HL-60 (cell line): Measurements from ENCODE around the gene PHACTR3.
"Not testable (repeated sequence)": the region's sequence is repeated elsewhere in the genome, so short reads cannot be mapped to it uniquely, and the experiment has no call there.

Experiments used
- DNase-seq, 2 experiments: peaks; one replicate each; pipeline ENCODE4 v3.0.0-alpha.2; 2010 to 2020; ENCODE audit warnings: low read depth in 1 of 2, low spot score in 1 of 2
- H3K27ac ChIP-seq: fragments of 250-450 bp; sonication (Bioruptor Pico); replicated peaks from 2 replicates; pipeline ENCODE4 v1.5.1; 2020; ENCODE audit warnings: mild to moderate bottlenecking, moderate library complexity
- H3K27me3 ChIP-seq: fragments of 250-450 bp; sonication (Bioruptor Pico); 2 replicates; pipeline ENCODE4 v1.5.1; 2021; ENCODE audit warnings: mild to moderate bottlenecking, moderate library complexity; ENCODE audit not compliant: insufficient read depth, poor library complexity, severe bottlenecking
- H3K4me3 ChIP-seq: replicated peaks from 2 replicates; pipeline ENCODE4 v1.5.1; 2011; ENCODE audit warnings: mild to moderate bottlenecking, control low read depth, low read length; ENCODE audit not compliant: insufficient read depth
- GABPA ChIP-seq: IDR thresholded peaks from 2 replicates; pipeline ENCODE4 v1.6.1; 2012; ENCODE audit warnings: low read depth
- POLR2AphosphoS5 ChIP-seq: IDR thresholded peaks from 2 replicates; pipeline ENCODE4 v1.6.1; 2012; ENCODE audit warnings: low read depth
- SPI1 ChIP-seq: IDR thresholded peaks from 2 replicates; pipeline ENCODE4 v1.6.1; 2012; ENCODE audit warnings: low read depth, mild to moderate bottlenecking, borderline replicate concordance
- long read RNA-seq: library from polyadenylated mRNA; unstranded; transcript quantifications from one replicate; pipeline ENCODE4 v2.0.0, GENCODE V29; 2020
- TF ChIP-seq, protein P1 (sequence below): IDR thresholded peaks from 2 replicates; pipeline ENCODE4 v1.6.1; 2012; ENCODE audit warnings: low read depth; ENCODE audit not compliant: insufficient replicate concordance
- TF ChIP-seq, protein P2 (sequence below): IDR thresholded peaks from one replicate; pipeline ENCODE4 v1.5.1; 2011; ENCODE audit warnings: low read length, control low read depth, inconsistent platforms; ENCODE audit not compliant: insufficient read depth

PHACTR3 gene
- long read RNA-seq, partial matches to known transcripts, result 1 of 30 reads
- long read RNA-seq, other reads (novel, unspliced or antisense), result 28 of 30 reads

DNA sequence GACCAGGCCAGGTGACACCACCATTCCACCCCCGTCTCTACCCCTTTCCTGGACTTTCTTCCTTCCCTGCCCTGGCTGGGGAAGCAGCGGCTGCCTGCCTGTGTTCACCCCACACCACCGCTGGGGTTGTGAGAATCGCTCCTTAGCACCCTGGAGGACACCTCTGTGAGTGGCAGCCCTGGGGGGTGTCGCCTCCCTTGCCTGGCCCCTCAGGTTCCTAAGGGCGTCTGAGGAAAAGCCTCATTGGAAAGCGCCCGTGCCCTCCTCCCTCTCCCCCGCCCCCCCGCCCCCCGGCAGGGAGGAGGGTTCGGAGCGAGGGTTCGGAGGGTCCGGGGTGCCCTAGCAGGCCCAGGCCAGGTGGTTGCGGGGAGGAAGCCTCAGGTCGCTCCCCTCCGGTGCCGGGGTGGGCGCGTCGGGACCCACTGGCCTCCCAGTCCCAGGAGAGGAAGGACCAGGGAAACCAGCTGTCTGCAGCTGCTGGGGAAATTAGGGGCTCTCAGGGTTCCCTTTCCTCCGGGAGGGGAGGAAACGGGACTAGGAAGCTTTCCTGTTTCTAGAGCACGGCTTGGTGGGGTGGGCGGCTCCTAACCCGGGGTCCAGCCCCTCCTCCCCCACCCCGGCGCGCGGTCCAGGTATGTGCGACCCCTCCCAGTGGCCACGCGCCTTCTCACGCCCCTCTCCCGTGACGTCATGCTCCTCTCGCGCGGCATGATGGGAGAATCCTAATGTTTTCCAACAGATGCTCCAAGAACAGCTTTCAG is at the start of gene PHACTR3:
Gene PHACTR3, plus strand, starts transcription at position 760 of the 761 bp plus-strand sequence. CDS start 475 bp downstream, outside the sequence.
- H3K27me3 ChIP-seq, result peaks cover 41% of the 10 kb centered on the region
- no peak within 1 kb of the TSS for H3K27ac ChIP-seq
- TF ChIP-seq POLR2AphosphoS5 (no peak), GABPA (no peak), SPI1 (no peak)
- TF ChIP-seq, protein P1, sequence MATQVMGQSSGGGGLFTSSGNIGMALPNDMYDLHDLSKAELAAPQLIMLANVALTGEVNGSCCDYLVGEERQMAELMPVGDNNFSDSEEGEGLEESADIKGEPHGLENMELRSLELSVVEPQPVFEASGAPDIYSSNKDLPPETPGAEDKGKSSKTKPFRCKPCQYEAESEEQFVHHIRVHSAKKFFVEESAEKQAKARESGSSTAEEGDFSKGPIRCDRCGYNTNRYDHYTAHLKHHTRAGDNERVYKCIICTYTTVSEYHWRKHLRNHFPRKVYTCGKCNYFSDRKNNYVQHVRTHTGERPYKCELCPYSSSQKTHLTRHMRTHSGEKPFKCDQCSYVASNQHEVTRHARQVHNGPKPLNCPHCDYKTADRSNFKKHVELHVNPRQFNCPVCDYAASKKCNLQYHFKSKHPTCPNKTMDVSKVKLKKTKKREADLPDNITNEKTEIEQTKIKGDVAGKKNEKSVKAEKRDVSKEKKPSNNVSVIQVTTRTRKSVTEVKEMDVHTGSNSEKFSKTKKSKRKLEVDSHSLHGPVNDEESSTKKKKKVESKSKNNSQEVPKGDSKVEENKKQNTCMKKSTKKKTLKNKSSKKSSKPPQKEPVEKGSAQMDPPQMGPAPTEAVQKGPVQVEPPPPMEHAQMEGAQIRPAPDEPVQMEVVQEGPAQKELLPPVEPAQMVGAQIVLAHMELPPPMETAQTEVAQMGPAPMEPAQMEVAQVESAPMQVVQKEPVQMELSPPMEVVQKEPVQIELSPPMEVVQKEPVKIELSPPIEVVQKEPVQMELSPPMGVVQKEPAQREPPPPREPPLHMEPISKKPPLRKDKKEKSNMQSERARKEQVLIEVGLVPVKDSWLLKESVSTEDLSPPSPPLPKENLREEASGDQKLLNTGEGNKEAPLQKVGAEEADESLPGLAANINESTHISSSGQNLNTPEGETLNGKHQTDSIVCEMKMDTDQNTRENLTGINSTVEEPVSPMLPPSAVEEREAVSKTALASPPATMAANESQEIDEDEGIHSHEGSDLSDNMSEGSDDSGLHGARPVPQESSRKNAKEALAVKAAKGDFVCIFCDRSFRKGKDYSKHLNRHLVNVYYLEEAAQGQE, result no peak
- TF ChIP-seq, protein P2, sequence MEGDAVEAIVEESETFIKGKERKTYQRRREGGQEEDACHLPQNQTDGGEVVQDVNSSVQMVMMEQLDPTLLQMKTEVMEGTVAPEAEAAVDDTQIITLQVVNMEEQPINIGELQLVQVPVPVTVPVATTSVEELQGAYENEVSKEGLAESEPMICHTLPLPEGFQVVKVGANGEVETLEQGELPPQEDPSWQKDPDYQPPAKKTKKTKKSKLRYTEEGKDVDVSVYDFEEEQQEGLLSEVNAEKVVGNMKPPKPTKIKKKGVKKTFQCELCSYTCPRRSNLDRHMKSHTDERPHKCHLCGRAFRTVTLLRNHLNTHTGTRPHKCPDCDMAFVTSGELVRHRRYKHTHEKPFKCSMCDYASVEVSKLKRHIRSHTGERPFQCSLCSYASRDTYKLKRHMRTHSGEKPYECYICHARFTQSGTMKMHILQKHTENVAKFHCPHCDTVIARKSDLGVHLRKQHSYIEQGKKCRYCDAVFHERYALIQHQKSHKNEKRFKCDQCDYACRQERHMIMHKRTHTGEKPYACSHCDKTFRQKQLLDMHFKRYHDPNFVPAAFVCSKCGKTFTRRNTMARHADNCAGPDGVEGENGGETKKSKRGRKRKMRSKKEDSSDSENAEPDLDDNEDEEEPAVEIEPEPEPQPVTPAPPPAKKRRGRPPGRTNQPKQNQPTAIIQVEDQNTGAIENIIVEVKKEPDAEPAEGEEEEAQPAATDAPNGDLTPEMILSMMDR, result no peak
- no peak within 1 kb of the TSS for H3K4me3 ChIP-seq
- no peak for DNase-seq

DNA sequence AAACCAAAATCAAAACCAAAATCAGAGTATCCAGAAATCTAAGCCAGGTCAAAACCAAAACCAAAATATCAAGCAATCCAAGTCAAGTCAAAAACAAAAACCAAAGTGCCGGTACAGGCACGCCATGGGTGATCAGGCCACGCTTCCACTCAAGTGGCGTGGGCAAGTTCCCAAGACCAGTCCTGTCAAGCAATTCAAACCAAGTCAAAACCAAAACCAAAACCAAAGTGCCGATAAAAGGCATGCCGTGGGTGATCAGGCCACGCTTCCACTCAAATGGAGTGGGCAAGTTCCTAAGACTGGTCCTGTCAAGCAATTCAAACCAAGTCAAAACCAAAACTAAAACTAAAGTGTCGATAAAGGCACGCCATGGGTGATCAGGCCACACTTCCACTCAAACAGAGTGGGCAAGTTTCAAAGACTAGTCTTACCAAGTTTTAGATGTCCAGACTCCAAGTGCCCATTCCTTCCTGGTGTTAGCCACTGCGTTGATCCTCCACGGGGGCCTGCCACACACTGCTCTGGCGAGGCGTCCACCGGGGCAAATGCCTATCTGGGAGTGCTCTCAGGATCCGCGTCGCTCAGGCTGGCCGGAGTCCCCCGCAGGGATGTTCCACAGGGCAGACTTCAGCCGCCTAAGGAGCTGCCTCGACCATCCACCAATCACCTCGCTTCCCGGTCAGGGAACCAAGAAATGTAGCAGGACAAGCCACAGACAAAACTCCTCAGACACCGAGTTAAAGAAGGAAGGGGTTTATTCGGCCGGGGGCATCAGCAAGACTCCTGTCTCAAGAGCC is 46.4 kb upstream of the PHACTR3 start:
- H3K4me3 ChIP-seq, DNase-seq, H3K27ac ChIP-seq, H3K27me3 ChIP-seq: not testable (repeated sequence)

DNA sequence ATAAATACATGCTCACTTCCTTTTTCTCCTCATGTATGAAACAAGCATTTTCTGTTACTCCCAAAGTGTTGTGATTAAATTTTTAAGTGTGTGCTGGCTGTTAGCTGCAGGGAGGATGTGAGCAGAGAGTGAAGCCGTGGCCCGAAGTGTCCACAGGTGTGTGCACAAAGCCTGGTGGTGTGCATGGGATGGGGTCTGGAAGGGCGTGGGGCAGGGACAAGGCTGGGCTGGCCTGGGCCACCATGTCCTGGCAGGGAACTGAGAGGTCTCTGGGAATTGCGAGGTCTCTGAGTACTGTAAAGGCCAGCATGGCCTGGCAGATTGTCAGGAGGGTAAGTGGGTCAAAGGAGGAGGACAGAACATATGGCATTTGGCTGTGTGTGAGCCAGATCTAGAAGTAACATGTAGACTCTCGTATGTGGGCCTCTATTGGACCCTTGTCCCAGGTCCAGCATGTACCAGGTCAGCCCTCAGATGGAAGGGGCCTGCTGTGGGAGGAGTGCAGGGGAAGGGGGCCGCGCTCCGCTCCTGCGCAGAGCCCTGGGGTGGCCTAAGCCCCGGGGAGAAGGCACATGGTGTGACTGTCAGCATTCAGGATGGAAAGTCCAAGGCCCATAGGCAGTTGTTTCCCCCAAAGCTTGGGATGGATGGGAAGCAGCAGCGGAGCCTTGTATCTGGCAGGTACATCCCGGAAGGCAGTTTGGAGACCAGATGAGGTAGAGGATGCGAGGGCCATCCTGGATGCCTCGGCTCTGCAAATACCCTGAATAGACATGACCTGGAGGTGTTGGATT is 45.1 kb upstream of the PHACTR3 start:
- no peak overlapping the region for H3K27ac ChIP-seq
- DNase-seq, result no peak
- H3K4me3 ChIP-seq, result no peak overlapping the region
- no peak for TF ChIP-seq POLR2AphosphoS5
- TF ChIP-seq GABPA, result no peak
- TF ChIP-seq, protein P1, result no peak
- TF ChIP-seq, protein P2, result no peak
- no peak for TF ChIP-seq SPI1
- no peaks in the 10 kb centered on the region for H3K27me3 ChIP-seq

DNA sequence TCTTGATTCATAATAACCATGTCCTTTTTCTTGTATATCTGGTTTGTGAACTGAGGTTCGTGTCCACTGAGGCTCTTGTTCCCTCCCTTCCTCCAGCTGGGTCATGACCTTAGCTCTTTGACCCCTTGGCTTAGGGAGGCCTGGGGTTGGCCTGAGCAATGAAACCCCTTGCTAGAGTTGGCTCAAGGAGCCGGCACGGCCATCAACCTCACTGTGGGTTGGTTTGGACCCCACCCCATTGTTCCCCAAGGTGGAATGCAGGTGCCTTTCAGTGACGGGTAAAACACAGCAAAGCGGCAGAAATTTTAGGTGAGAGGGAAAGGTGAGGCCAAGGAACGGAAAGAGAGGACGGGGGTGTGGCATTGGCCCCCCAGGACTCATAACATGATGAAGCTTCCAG is 44.5 kb upstream of the PHACTR3 start:
- no peak for DNase-seq
- Histone ChIP-seq H3K27me3 (no peaks in the 10 kb centered on the region), H3K27ac (no peak overlapping the region), H3K4me3 (no peak overlapping the region)
- TF ChIP-seq, protein P1, result no peak
- no peak for TF ChIP-seq POLR2AphosphoS5
